Epidermal melanocyte (primary cell): Measurements from ENCODE around the gene PSEN1.

Experiments used
- DNase-seq: peaks from one replicate; pipeline ENCODE4 v3.0.0; 2011; ENCODE audit warnings: low spot score; ENCODE audit not compliant: insufficient read length

The PSEN1 gene

GRCh38 chr14:73239393-73240241 is 103.3 kb downstream of the PSEN1 start:
- no peak for DNase-seq

GRCh38 chr14:73240816-73241480 is 104.6 kb downstream of the PSEN1 start:
- peak; percentile 11 for DNase-seq

GRCh38 chr14:73241481-73242165 is 105.3 kb downstream of the PSEN1 start:
- peak; percentile 7 for DNase-seq

- peak; percentile 12 for DNase-seq
These were observed 106.1 kb downstream of the PSEN1 start for GRCh38 chr14:73242357-73242901.

- no peak for DNase-seq
These were observed 107.0 kb downstream of the PSEN1 start for GRCh38 chr14:73243341-73243740.

GRCh38 chr14:73243748-73244147 is 107.4 kb downstream of the PSEN1 start:
- DNase-seq: no peak

GRCh38 chr14:73244541-73245290 is 108.4 kb downstream of the PSEN1 start:
- no peak for DNase-seq

GRCh38 chr14:73245480-73246325 is 109.4 kb downstream of the PSEN1 start:
- peak; percentile 82 for DNase-seq

GRCh38 chr14:73246387-73247150 is 110.3 kb downstream of the PSEN1 start:
- DNase-seq: no peak

- DNase-seq: no peak
These were observed 112.0 kb downstream of the PSEN1 start for GRCh38 chr14:73248108-73248868.

- no peak for DNase-seq
These were observed 112.8 kb downstream of the PSEN1 start for GRCh38 chr14:73249108-73249507.

GRCh38 chr14:73249564-73250316 is 113.4 kb downstream of the PSEN1 start:
- DNase-seq: no peak

- no peak for DNase-seq
These were observed 114.0 kb downstream of the PSEN1 start for GRCh38 chr14:73250317-73250713.

- DNase-seq: no peak
These were observed 114.6 kb downstream of the PSEN1 start for GRCh38 chr14:73250781-73251500.

- DNase-seq: no peak
These were observed 115.4 kb downstream of the PSEN1 start for GRCh38 chr14:73251516-73252215.

GRCh38 chr14:73252491-73253322 is 116.4 kb downstream of the PSEN1 start:
- no peak for DNase-seq
